LHCN-M2 (cell line): ENCODE measurements around the gene ZNF606. TPM values are rescaled to one million over a fixed set of nuclear protein-coding genes. Genes with fewer than 3 reads are reported as not detected.
"Not testable (repeated sequence)": the region's sequence is repeated elsewhere in the genome, so short reads cannot be mapped to it uniquely, and the experiment has no call there.

Source experiments
- DNase-seq: peaks from one replicate; pipeline ENCODE4 v3.0.0-alpha.2; 2012; ENCODE audit warnings: low read depth
- total RNA-seq: library from RNA; depleted of rRNA; stranded (reverse); fragments of >200 nt; gene quantifications from 2 replicates; pipeline ENCODE4 v1.2.3, GENCODE V29; 2014

ZNF606 gene
- total RNA-seq, 1 experiment from 2014 or later = 15.6 TPM

DNA sequence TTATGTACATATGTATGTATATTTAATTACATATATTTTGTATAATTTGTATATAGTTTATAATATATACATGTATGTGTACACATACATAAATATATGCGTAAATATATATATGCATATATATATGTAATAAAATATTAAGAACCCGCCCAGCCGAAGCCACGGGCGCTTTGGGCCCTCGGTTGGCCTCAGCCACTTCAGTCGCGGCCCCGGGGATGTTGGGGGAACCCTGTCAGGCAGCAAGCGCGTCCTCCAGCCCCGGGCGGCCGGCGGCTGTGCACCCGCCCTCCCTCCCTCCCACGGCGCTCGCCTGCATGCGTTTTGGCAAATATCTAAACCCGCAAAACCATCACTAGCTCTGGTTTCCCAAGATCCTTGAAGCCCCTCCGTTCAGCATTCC is 7.9 kb upstream of the ZNF606 start:
- DNase-seq = no peak

DNA sequence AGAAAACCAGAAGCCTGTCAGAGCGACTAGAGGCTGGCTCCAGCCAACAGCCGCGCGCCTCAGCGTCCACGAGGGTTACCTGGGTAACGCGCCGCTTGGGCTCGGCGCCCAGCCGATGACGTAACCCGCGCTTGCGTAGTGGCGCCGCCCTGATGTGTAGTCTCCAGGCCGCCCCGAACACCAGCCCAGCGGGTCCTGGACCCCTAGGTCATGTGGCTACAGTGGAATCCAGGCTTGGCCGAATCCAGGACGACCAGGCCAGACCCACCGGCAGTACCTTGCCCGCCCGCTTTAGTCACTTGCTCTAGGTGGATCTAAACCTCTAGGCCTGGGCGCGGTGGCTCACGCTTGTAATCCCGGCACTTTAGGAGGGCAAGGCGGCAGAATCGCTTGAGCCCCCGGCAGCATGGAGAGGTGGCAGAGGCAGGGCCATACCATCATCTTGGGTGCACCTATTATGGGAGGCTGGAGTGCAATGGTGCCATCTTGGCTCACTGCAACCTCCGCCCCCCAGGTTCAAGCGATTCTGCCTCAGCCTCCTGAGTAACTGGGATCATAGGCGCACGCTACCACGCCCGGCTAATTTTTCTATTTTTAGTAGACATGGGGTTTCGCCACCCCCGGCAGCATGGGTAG is 7.2 kb upstream of the ZNF606 start:
- DNase-seq = no peak

DNA sequence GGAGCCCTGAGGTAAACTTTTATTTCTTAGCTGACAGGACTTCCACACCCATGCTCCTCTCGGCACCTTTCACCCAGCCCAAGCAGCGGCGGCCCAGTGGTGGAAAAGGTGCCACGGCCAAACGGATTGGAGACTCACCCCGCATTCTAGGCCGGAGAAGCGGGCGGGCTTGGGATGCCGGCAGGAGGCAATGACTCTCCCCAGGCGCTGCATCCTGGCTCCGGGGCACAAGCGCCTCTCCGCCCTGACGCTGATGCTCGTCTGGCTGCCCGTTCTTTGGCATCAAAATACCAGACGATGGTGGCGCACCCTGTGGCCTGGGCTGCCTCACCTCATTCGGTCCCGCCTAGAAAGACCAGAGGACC is 6.7 kb upstream of the ZNF606 start:
- DNase-seq = no peak

DNA sequence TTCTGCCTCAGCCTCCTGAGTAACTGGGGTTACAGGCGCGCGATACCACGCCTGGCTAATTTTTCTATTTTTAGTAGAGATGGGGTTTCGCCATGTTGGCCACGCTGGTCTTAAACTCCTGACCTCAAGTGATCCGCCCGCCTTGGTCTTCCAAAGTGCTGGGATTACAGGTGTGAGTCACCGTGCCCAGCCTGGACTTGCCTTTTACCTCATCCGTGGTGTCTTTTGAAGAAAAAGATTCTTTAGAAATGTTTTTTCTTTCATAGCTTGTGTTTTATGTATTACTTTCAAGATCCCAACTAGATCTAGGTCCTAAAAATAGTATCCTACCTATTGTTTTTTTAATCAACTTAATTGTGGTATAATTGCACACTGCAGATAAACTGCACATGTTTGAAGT is 6.3 kb upstream of the ZNF606 start:
- not testable (repeated sequence) for DNase-seq

DNA sequence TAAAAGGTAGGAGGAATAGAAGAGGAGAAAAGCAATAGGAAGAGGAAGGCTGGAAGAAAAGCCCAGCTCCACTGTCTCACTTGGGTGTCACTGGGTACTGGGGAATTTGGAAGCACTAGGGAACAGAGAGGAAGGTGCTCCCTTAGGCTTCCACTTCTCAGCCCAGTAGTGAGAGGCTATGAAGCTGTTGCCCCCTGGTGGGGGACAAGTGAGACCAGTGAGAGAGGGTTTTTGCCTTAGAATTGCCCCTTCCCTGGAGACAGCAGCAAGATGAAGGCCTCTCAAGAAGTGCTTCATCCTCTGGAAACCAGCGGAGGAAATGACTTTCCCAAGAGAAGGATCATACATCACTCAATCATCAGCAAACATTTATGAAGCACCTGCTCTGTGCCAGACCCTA is 4.7 kb upstream of the ZNF606 start:
- no peak for DNase-seq

DNA sequence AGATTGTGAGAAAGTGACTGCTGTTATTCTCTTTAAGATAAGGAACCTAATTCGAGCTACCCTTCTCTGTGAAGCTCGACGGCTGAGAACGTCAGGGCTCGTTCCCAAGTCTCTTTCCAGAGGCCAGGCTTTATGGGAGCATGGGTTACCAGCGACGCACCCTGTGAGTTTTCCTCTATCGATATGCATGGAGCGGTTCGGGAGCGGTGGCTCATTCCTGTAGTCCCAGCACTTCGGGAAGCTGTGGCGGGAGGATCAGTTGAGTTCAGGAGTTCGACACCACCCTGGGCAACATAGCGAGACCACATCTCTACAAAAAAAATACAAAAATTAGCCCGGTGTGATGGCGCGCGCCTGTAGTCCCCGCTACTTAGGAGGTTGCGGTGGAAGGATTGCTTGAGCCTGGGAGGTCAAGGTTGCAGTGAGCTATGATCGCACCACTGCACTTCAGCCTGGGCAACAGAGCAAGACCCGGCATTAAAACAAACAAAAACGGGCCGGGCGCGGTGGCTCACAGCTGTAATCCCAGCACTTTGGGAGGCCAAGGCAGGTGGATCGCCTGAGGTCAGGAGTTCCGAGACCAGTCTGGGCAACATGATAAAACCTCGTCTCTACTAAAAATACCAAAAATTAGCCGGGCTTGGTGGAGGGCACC is 681 bp upstream of the ZNF606 start:
- no peak for DNase-seq

DNA sequence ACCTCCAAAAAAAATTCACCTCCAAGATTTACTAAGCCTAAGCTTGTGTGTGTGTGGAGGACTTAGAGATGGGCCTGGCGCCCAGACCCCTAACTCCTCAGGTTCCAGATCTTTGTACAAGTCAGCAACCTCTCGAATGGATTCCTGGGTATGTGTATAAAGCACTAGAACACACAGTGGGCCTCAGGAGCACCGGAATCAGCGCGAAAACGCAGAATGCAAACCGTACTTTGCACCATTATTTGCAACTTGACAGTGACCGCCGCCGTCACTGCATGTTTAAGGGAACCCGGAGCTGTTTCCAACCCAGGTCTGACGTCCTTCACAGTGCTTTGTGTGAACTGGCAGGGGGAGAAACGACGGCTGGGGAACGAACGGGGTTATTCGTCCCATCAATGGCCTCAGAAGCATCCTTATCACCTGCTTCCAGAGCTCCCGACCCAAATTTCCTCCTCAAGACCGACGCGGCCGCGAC is 688 bp downstream of the ZNF606 start:
- peak; percentile 15 for DNase-seq

DNA sequence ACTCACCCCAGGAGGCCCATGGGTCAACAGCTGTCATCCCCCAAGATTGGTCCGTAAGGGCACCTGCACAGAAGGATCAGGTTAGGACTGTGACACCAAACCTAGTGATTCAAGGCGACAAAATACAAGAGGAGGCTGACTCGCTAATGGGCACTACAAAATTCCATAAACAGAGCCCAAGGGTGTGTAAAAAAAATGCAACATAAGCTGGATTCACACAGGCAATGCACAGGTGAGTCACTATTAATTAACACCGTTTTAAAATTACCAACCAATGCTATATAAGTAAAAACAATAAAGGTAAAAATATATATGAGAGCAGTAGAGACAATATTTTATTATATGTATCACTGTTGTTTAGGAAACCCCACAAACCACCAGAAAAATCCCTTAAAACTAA is 1.9 kb downstream of the ZNF606 start:
- DNase-seq = no peak

DNA sequence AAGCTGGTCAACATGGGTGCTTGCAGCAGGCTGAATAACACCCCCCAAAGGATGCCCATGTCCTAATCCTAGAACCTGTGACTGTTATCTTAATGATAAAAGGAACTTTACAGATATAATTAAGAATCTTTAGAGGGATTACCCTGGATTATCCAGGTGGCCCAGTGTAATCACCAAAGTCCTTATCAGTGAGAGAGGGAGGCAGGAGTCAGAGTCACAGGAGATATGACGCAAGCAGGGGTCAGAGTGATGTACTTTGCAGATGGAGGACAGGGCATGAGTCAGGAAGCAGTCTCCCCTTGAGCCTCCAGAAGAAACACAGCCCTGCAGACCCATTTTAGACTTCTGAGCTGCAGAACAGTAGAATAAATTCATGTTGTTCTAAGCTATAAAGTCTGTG is 9.8 kb downstream of the ZNF606 start:
- DNase-seq = no peak

DNA sequence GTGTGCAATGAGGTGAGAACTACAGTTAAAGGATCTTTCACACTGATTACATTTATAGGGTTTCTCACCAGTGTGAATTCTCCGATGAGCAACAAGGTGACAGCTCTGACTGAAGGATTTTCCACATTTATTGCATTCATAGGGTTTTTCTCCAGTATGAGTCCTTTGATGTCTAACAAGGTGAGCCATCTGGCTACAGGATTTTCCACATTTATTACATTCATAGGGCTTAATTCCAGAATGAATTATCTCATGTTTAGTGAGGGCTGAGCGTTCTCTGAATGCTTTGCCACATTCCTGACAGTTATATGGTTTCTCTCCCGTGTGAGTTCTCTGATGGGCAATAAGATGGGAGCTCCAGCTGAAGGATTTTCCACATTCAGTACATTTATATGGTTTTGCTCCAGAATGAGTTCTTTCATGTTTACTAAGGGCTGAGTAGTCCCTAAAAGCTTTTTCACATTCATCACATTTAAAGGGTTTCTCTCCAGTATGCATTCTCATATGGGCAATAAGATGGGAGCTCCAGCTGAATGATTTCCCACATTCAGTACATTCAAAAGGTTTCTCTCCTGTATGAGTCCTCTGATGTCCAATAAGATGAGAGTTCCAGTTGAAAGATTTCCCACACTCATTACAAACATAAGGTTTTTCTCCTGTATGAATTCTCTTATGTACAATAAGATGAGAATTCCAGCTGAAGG is 23.9 kb downstream of the ZNF606 start:
- no peak for DNase-seq

DNA sequence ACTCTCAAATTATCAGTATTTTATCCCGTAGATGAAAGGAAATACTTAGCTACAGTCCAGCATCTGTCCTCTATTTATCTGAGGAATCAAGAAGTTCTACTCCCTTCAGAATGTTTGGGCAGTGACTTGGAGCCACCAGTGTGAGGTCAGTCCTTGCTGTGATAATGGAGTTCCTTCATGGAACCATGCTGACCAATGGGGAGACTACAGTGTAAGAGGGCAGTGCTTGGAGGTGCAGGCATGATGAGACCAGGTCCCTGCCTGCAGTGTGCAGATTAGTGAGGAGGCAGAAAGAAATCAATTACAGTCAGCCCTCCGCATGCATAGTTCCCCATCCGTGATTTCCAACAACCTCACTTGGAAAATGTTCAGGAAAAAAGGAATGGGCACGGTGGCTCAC is 28.2 kb downstream of the ZNF606 start, which contains the start of gene C19orf18:
Gene C19orf18, minus strand, starts transcription at position 101 of the 400 bp plus-strand sequence. CDS start 102 bp downstream, outside the sequence.
- no peak for DNase-seq

DNA sequence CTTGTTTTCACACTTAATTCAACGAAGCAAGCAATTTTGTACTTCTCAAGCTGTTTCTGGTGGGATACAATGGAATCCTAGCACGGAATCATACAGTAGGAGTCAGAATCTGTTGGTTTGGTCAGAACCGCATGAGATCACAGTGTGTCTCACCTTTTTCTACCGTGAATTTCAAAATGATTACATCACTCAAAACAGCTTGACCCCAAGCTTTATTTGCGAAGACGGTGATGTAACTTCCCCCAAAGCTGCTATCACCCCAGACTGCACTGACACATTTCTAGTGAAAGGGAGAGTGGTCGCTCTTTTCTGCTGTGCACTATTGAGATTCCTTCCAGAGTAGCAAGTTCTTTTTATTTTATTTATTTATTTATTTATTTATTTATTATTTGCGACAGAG is 37.9 kb downstream of the ZNF606 start:
- DNase-seq = no peak

DNA sequence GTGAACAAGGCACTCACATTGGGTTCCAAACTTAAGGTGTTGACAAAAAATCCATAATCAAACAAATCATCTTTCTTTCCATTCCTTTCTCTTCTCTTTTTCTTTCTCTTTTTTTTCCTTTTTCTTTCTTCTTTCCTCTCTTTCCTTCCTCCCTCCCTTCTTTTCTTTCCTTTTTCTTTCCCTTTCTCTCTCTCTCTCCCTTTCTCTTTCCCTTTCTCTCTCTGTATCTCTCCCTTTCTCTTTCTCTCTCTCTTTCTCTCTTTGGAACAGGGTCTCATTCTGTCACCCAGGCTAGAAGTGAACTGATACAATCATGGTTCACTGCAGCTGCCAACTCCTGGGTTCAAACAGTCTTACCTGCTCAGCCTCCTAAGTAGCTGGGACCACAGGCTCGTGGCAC is 40.8 kb downstream of the ZNF606 start:
- no peak for DNase-seq

DNA sequence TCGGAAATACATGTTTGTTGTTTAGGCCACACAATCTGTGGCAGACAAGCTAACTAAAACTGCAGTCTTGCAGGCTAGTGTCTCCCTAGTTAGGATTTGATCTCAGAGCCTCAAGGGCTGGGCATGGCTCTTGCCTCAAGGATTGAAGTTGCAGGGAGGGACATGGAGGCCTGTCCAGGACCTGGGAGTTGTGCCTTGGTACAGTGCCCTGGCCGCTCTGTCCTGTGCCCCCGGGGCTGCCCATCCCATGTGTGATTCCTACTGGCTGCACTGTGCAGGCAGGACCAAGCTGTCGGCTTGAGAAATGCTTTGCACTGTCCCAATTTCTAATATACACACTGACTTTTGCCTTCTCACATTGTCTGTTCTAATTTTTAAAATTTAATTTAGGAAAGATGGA is 47.6 kb downstream of the ZNF606 start:
- DNase-seq = no peak

DNA sequence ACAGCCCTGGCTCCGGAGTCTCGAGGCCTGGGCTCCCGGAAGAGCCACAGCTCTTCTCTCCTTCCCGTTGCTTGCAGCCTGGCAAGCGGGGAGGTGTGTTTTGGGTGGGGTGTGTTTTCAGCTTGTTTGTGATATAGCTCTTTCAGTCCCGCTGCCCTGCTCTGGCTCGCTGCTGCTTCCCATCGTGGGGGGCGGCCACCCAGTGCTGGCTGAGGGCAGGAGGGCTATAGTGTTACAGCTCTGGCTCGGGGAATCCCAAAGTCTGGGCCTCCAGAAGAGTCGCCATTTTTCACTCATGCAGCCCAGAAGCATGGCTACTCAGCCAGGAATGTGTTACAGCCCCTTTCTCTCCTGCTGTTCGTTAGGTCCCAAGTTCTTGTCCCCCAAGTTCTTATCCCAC is 52.9 kb downstream of the ZNF606 start:
- no peak for DNase-seq

DNA sequence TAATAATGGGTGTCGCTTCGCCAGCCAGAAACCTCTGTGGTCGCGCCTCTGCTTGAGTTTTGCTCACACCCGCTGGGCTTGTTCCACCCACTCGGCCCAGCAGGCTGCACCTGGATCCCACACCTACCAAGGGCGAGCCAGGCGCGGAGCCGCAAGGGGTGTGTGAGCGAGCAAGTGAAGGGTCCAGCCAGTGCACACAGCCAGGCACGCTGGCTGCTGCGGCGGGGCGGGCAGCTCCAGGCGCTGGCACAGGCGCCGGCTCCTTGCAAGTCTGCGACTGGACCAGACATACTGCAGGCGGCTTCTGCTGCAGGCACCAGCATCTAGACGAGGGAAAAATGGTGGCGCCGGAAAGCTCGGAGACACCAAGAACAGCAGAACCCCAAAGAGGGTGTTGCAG is 53.3 kb downstream of the ZNF606 start:
- DNase-seq = no peak

DNA sequence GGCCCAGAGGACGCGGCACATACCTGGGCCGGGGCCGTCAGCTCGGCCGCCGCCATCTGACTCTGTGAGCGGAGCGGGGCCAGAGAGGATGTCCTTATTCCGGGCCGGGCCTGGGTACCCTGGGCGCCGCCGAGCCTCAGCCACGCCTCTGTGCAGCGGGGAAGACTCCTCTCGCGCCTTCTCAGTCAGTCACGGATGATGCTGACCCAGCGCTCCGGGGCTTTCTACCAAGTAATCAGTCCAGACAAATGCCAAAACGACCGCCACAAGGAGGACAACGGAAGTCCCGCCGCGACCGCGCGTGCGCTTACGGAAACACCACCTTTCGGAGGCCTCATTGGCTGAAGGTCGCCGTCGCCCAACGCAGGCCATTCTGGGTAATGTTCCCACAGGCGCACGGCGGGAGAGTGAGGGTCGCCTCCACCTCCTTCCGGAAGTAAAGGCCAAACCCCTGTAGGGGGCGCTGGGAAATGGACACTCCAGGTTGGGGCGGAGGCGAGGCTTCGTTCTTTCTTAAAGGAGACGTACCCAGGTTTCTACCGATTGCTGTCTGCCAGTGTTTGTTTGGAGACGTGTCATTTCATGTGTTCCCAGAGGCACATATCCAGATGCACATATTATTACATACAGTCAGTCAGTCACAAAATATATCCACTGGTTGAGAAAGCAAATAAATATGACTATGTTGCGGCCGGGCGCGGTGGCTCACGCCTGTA is 55.0 kb downstream of the ZNF606 start, which contains the start of gene ZNF256:
Gene ZNF256, minus strand, starts transcription at position 288 of the 716 bp plus-strand sequence. Its CDS starts 232 bp downstream, at position 56.
- DNase-seq = peak; percentile 91

DNA sequence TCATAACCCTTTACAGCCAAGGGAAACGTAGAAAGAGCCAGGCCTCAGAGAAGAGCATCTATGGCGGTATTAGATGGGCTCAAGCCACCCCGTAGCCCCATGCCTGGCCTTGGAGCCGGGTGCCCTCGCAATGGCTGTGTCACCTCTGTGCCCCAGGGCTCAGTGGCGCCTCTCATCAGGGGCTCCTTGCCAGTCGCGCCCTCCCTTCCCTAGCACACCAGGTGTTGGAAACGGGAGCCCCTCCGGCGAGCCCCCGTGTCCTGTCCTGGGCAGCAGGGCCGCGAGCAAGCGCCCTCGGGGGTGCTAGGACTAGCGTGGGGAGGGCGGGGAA is 55.6 kb downstream of the ZNF606 start:
- no peak for DNase-seq

DNA sequence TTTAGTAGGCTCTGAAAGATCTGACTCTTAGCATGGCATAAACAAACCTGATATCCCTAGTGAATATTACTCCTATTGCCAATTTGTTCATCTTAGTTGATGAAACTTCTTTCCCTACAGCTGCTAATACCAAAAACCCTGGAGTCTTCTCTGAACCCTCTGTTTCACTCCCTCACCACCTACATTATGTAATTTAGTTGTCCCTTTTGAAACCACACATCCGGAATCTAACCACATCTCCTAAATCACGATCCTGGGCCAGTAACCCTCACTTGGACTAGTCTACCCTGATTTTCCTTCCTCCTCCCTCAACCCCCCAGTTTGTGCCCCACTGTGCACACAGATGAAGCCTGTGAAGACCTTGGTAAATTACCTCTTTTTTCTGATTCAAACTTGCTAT is 56.3 kb downstream of the ZNF606 start:
- no peak for DNase-seq

DNA sequence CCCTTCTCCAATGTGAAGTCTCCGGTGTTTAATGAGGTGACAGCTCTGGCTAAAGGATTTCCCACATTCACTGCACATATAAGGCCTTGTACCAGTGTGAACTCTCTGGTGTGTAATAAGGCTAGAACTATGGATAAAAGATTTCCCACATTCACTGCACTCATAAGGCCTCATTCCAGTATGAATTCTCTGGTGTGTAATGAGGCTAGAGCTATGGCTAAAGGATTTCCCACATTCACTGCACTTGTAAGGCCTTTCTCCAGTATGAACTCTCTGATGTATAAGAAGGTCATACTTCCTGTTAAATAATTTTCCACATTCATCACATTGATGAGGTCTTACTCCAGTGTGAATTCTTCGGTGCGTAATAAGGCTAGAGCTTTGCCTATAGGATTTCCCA is 61.0 kb downstream of the ZNF606 start:
- DNase-seq = no peak

DNA sequence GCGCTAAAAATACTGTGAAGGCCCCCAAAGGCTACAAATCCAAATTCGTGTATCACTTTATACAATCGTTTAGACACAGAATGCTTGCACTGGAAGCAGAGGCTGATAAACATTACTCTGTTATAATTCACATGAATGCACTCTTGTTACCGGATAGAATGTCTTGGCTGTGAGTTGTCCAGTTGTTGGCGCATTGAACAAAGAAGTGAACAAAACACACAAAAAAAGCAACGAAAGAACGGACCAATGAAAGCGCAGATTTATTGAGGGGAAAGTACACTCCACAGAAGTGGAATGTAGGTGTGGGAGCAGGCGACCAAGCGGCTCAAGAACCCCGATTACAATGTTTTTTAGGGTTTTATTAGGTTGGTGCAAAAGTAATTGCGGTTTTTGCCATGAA is 66.9 kb downstream of the ZNF606 start:
- no peak for DNase-seq
